Brain microvascular endothelial cell (primary cell): Measurements from ENCODE around the gene MDGA2.
A peak's percentile ranks its signal among the peaks of the same experiment; 100 is the strongest.

ENCODE experiments used
- DNase-seq: peaks from one replicate; pipeline ENCODE4 v3.0.0-alpha.2; 2020
- H3K27ac ChIP-seq: fragments of 250-450 bp; sonication (Bioruptor Pico); 2 replicates; pipeline ENCODE4 v1.5.1; 2020; ENCODE audit warnings: mild to moderate bottlenecking, moderate library complexity
- H3K27me3 ChIP-seq: fragments of 250-450 bp; sonication (Bioruptor Pico); replicated peaks from 2 replicates; pipeline ENCODE4 v1.5.1; 2020; ENCODE audit warnings: mild to moderate bottlenecking
- H3K36me3 ChIP-seq: fragments of 250-450 bp; sonication (Bioruptor Pico); replicated peaks from 2 replicates; pipeline ENCODE4 v1.5.1; 2020; ENCODE audit warnings: mild to moderate bottlenecking
- H3K4me3 ChIP-seq: 2 replicates; pipeline ENCODE4 v1.5.1; 2011; ENCODE audit warnings: low read depth, mild to moderate bottlenecking, control low read depth, low read length, moderate library complexity
- CTCF ChIP-seq: IDR thresholded peaks from 2 replicates; pipeline ENCODE4 v1.5.1; 2011; ENCODE audit warnings: low read depth, mild to moderate bottlenecking, moderate library complexity, low read length, control low read depth, inconsistent platforms; ENCODE audit errors: missing control alignments
- in situ Hi-C: cut with HindIII; loops from 2 replicates; pipeline ENCODE4 v1.10.0; 2017; ENCODE audit warnings: low sequenced_read_pairs, low pct_ligation_motif_present

MDGA2 gene

GRCh38 chr14:47269756-47270492, 405.5 kb downstream of the MDGA2 start:
- in situ Hi-C loops: no loop called here
- peak; percentile 22 for DNase-seq

GRCh38 chr14:47264842-47265241, 410.6 kb downstream of the MDGA2 start:
- H3K27ac ChIP-seq: no peak overlapping the region
- in situ Hi-C loops: no loop called here
- H3K4me3 ChIP-seq: no peak overlapping the region
- no peaks in the 10 kb centered on the region for H3K36me3 ChIP-seq
- no peak for TF ChIP-seq CTCF
- no peak for DNase-seq
- no peaks in the 10 kb centered on the region for H3K27me3 ChIP-seq

More at GRCh38 chr14:47269756-47270492, 405.5 kb downstream of the MDGA2 start:
- Histone ChIP-seq H3K36me3 (no peaks in the 10 kb centered on the region), H3K27me3 (no peaks in the 10 kb centered on the region), H3K27ac (no peak overlapping the region), H3K4me3 (no peak overlapping the region)
- no peak for TF ChIP-seq CTCF

GRCh38 chr14:47262801-47263200, 412.6 kb downstream of the MDGA2 start:
- Histone ChIP-seq H3K36me3 (no peaks in the 10 kb centered on the region), H3K27me3 (no peaks in the 10 kb centered on the region), H3K4me3 (no peak overlapping the region), H3K27ac (no peak overlapping the region)
- no peak for DNase-seq
- in situ Hi-C loops: no loop called here
- no peak for TF ChIP-seq CTCF

GRCh38 chr14:47261350-47261749, 414.1 kb downstream of the MDGA2 start:
- no peaks in the 10 kb centered on the region for H3K36me3 ChIP-seq
- TF ChIP-seq CTCF: no peak
- H3K27me3 ChIP-seq: no peaks in the 10 kb centered on the region
- in situ Hi-C loops: no loop called here
- DNase-seq: no peak
- no peak overlapping the region for H3K27ac ChIP-seq
- H3K4me3 ChIP-seq: no peak overlapping the region

GRCh38 chr14:47259796-47260195, 415.6 kb downstream of the MDGA2 start:
- no peak overlapping the region for H3K4me3 ChIP-seq
- no peak for DNase-seq
- H3K27me3 ChIP-seq: no peaks in the 10 kb centered on the region
- no peaks in the 10 kb centered on the region for H3K36me3 ChIP-seq
- TF ChIP-seq CTCF: no peak
- no peak overlapping the region for H3K27ac ChIP-seq
- in situ Hi-C loops: no loop called here

- Histone ChIP-seq H3K27ac (no peak overlapping the region), H3K36me3 (no peaks in the 10 kb centered on the region), H3K4me3 (no peak overlapping the region), H3K27me3 (no peaks in the 10 kb centered on the region)
- no peak for TF ChIP-seq CTCF
- in situ Hi-C loops: no loop called here
- no peak for DNase-seq
Measured at GRCh38 chr14:47257013-47257412, 418.4 kb downstream of the MDGA2 start.
